Measurements from ENCODE around the gene CCDC171. TPM values are rescaled to one million over a fixed set of nuclear protein-coding genes. Genes with fewer than 3 reads are reported as not detected.

CCDC171 gene
- total RNA-seq, 1 experiment from 2014 or later, result 2.4 TPM

DNA sequence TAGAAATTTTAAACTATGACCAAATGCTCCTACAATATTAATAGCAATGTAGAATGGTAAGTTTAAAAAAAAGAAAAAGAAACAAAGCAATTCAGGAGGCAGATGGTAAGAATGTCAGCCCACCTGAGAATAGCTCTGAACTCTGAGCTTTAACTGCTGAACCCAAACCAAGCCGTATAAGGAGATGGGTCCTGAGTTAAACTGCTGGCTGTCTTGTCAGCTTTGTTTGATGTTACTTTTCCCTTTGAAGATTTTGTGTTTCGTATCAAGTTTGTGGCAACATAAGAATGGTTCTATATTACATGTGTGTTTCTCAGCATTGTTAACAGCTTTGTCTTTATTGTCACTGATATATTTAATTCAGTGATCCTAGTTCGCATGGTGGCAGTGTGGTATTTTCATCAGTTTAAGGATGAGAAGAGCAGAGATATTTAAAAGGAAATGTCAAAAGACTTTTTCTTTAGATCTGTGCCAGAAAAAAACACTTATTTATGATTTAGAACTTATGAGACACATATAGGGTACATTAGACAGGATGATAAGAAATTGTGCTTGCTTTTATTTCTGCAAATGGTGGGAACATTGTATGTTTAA, 390.1 kb downstream of the CCDC171 start:
- no TSS peak for BruUV-seq (replicated peaks)
- Histone ChIP-seq H3K9me3 (ENCODE audit: insufficient read depth, low read depth) (no peaks in the 10 kb centered on the region), H3K27ac (no peak overlapping the region), H3K4me3 (no peak overlapping the region), H3K36me3 (ENCODE audit: low read depth) (no peaks in the 10 kb centered on the region), H2AFZ (no peak overlapping the region), H3K27me3 (ENCODE audit: insufficient read depth, low read depth) (no peaks in the 10 kb centered on the region), H3K9me2 (ENCODE audit: insufficient read depth) (no peaks in the 10 kb centered on the region), H3K4me1 (replicated peaks; ENCODE audit: insufficient read depth) (no peaks in the 10 kb centered on the region), H4K20me1 (ENCODE audit: insufficient read depth) (no peaks in the 10 kb centered on the region), H3F3A (ENCODE audit: insufficient read depth, low read depth) (no peaks in the 10 kb centered on the region), H3K79me2 (ENCODE audit: low read depth) (no peaks in the 10 kb centered on the region), H3K4me2 (no peak overlapping the region)
- POLR2A ChIA-PET (ENCODE audit: unreplicated experiment), result no interaction called here
- no peak for DNase-seq
- intact Hi-C loops (cut with micrococcal nuclease; ENCODE audit: unreplicated experiment), result no loop called here
- CTCF ChIA-PET, result interaction anchor here (0.7 kb wide), 1 partner anchor 27 kb away, joined by 3 read pairs; no protein-coding TSS in a partner anchor
- TF ChIP-seq, protein P1, sequence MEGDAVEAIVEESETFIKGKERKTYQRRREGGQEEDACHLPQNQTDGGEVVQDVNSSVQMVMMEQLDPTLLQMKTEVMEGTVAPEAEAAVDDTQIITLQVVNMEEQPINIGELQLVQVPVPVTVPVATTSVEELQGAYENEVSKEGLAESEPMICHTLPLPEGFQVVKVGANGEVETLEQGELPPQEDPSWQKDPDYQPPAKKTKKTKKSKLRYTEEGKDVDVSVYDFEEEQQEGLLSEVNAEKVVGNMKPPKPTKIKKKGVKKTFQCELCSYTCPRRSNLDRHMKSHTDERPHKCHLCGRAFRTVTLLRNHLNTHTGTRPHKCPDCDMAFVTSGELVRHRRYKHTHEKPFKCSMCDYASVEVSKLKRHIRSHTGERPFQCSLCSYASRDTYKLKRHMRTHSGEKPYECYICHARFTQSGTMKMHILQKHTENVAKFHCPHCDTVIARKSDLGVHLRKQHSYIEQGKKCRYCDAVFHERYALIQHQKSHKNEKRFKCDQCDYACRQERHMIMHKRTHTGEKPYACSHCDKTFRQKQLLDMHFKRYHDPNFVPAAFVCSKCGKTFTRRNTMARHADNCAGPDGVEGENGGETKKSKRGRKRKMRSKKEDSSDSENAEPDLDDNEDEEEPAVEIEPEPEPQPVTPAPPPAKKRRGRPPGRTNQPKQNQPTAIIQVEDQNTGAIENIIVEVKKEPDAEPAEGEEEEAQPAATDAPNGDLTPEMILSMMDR (conservative IDR thresholded peaks at IDR 0.05), result no peak
- no peak for TF ChIP-seq EZH2 (IDR thresholded peaks at IDR 0.05; ENCODE audit: low read depth)

DNA sequence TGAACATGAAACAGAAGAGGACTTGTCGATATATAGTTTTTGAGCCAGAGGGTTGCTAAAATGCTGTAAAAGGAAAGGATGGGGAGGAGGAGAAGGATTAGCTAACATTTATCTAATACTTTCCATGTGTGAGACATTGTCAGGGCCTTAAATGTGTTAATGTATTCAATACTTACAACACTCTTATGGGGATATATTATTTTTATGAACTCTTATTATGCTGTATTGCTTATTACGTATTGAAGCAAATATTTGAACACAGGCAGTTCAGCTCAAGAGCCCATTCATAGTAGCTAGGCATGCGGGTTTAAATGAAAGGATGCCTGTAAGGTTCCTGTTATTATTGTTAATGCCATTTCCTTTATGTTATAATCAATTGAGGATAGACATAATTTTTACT, 391.5 kb downstream of the CCDC171 start:
- BruUV-seq (replicated peaks), result no TSS peak
- no peak for DNase-seq
- no peak overlapping the region for H3K4me2 ChIP-seq
- intact Hi-C loops (cut with micrococcal nuclease; ENCODE audit: unreplicated experiment), result no loop called here
- no peak overlapping the region for H3K4me3 ChIP-seq
- POLR2A ChIA-PET (ENCODE audit: unreplicated experiment), result no interaction called here
- H4K20me1 ChIP-seq (ENCODE audit: insufficient read depth), result no peaks in the 10 kb centered on the region
- no peak overlapping the region for H3K27ac ChIP-seq
- no peaks in the 10 kb centered on the region for H3K79me2 ChIP-seq (ENCODE audit: low read depth)
- H3K9me3 ChIP-seq (ENCODE audit: insufficient read depth, low read depth), result no peaks in the 10 kb centered on the region
- CTCF ChIA-PET, result no interaction called here
- TF ChIP-seq EZH2 (IDR thresholded peaks at IDR 0.05; ENCODE audit: low read depth), result no peak
- TF ChIP-seq, protein P1 (conservative IDR thresholded peaks at IDR 0.05), result no peak
- H3F3A ChIP-seq (ENCODE audit: insufficient read depth, low read depth), result no peaks in the 10 kb centered on the region
- H3K4me1 ChIP-seq (replicated peaks; ENCODE audit: insufficient read depth), result no peaks in the 10 kb centered on the region
- no peaks in the 10 kb centered on the region for H3K9me2 ChIP-seq (ENCODE audit: insufficient read depth)
- no peaks in the 10 kb centered on the region for H3K36me3 ChIP-seq (ENCODE audit: low read depth)
- no peak overlapping the region for H2AFZ ChIP-seq
- H3K27me3 ChIP-seq (ENCODE audit: insufficient read depth, low read depth), result no peaks in the 10 kb centered on the region

- TF ChIP-seq, protein P1 (conservative IDR thresholded peaks at IDR 0.05), result no peak
- H3K4me1 ChIP-seq (replicated peaks; ENCODE audit: insufficient read depth), result no peaks in the 10 kb centered on the region
- H3K79me2 ChIP-seq (ENCODE audit: low read depth), result no peaks in the 10 kb centered on the region
- no peak overlapping the region for H2AFZ ChIP-seq
- no peaks in the 10 kb centered on the region for H4K20me1 ChIP-seq (ENCODE audit: insufficient read depth)
- H3K27ac ChIP-seq, result no peak overlapping the region
- CTCF ChIA-PET, result no interaction called here
- H3K27me3 ChIP-seq (ENCODE audit: insufficient read depth, low read depth), result no peaks in the 10 kb centered on the region
- no peak overlapping the region for H3K4me2 ChIP-seq
- H3F3A ChIP-seq (ENCODE audit: insufficient read depth, low read depth), result no peaks in the 10 kb centered on the region
- no peak for DNase-seq
- POLR2A ChIA-PET (ENCODE audit: unreplicated experiment), result no interaction called here
- no peak overlapping the region for H3K4me3 ChIP-seq
- H3K36me3 ChIP-seq (ENCODE audit: low read depth), result no peaks in the 10 kb centered on the region
- intact Hi-C loops (cut with micrococcal nuclease; ENCODE audit: unreplicated experiment), result no loop called here
- H3K9me2 ChIP-seq (ENCODE audit: insufficient read depth), result no peaks in the 10 kb centered on the region
- H3K9me3 ChIP-seq (ENCODE audit: insufficient read depth, low read depth), result no peaks in the 10 kb centered on the region
- no TSS peak for BruUV-seq (replicated peaks)
These were observed 406.8 kb downstream of the CCDC171 start for GRCh38 chr9:15959663-15960062.

Data from PC-9 (cell line).